HK-2 (cell line): ENCODE results near the gene KDM6A.
"Not testable (repeated sequence)": the region's sequence is repeated elsewhere in the genome, so short reads cannot be mapped to it uniquely, and the experiment has no call there.

Experiments
- DNase-seq: peaks from one replicate; pipeline ENCODE4 v3.0.0-alpha.2; 2018; ENCODE audit not compliant: unreplicated experiment

Gene KDM6A

GRCh38 chrX:44889824-44890223, 16.8 kb downstream of the KDM6A start:
- DNase-seq, result no peak

GRCh38 chrX:44890247-44890646, 17.3 kb downstream of the KDM6A start:
- no peak for DNase-seq

GRCh38 chrX:44890687-44891086, 17.7 kb downstream of the KDM6A start:
- not testable (repeated sequence) for DNase-seq

- DNase-seq, result no peak
Observed at GRCh38 chrX:44891642-44892041, 18.7 kb downstream of the KDM6A start.

- no peak for DNase-seq
Observed at GRCh38 chrX:44896876-44897186, 23.8 kb downstream of the KDM6A start.

- DNase-seq, result no peak
Observed at GRCh38 chrX:44897539-44897938, 24.6 kb downstream of the KDM6A start.

- no peak for DNase-seq
Observed at GRCh38 chrX:44898411-44899221, 25.6 kb downstream of the KDM6A start.

GRCh38 chrX:44899946-44900345, 27.0 kb downstream of the KDM6A start:
- DNase-seq, result no peak

GRCh38 chrX:44903107-44903506, 30.1 kb downstream of the KDM6A start:
- no peak for DNase-seq

GRCh38 chrX:44903830-44904530, 31.0 kb downstream of the KDM6A start:
- DNase-seq, result no peak

GRCh38 chrX:44904542-44905115, 31.6 kb downstream of the KDM6A start:
- DNase-seq, result no peak

GRCh38 chrX:44906041-44906440, 33.1 kb downstream of the KDM6A start:
- no peak for DNase-seq

GRCh38 chrX:44906542-44906941, 33.6 kb downstream of the KDM6A start:
- DNase-seq, result no peak

GRCh38 chrX:44908153-44908552, 35.2 kb downstream of the KDM6A start:
- DNase-seq, result no peak

GRCh38 chrX:44908827-44909226, 35.8 kb downstream of the KDM6A start:
- no peak for DNase-seq

GRCh38 chrX:44910508-44910907, 37.5 kb downstream of the KDM6A start:
- not testable (repeated sequence) for DNase-seq

- DNase-seq, result not testable (repeated sequence)
Observed at GRCh38 chrX:44911074-44911600, 38.1 kb downstream of the KDM6A start.

- DNase-seq, result no peak
Observed at GRCh38 chrX:44913656-44914531, 40.9 kb downstream of the KDM6A start.

- no peak for DNase-seq
Observed at GRCh38 chrX:44914532-44915198, 41.7 kb downstream of the KDM6A start.

GRCh38 chrX:44915361-44915868, 42.4 kb downstream of the KDM6A start:
- DNase-seq, result no peak

GRCh38 chrX:44918722-44919121, 45.7 kb downstream of the KDM6A start:
- DNase-seq, result no peak
